GM11168 (cell line): ENCODE measurements around the gene TTR.

Source experiments
- in situ Hi-C: fragments of 300-500 bp; cut with MboI; formaldehyde crosslinking; loops from one replicate; pipeline ENCODE4 v1.12.0; 2022; ENCODE audit warnings: low sequenced_read_pairs; ENCODE audit not compliant: unreplicated experiment

TTR gene

GRCh38 chr18:31577195-31577594, 14.5 kb upstream of the TTR start:
- in situ Hi-C loops = no loop called here

GRCh38 chr18:31578126-31578525, 13.6 kb upstream of the TTR start:
- in situ Hi-C loops = no loop called here

GRCh38 chr18:31579375-31579774, 12.3 kb upstream of the TTR start:
- in situ Hi-C loops = no loop called here

GRCh38 chr18:31581498-31582197, 10.0 kb upstream of the TTR start:
- in situ Hi-C loops = no loop called here

- in situ Hi-C loops = no loop called here
These were observed 8.4 kb upstream of the TTR start for GRCh38 chr18:31583185-31583854.

- in situ Hi-C loops = no loop called here
These were observed 5.7 kb upstream of the TTR start for GRCh38 chr18:31585991-31586390.

- in situ Hi-C loops = no loop called here
These were observed 5.1 kb upstream of the TTR start for GRCh38 chr18:31586616-31587015.

GRCh38 chr18:31587529-31587928, 4.1 kb upstream of the TTR start:
- in situ Hi-C loops = no loop called here

GRCh38 chr18:31590570-31590969, 1.1 kb upstream of the TTR start:
- in situ Hi-C loops = no loop called here

- in situ Hi-C loops = no loop called here
These were observed 564 bp upstream of the TTR start for GRCh38 chr18:31591113-31591512.

- in situ Hi-C loops = no loop called here
These were observed 955 bp downstream of the TTR start for GRCh38 chr18:31592506-31593157.

GRCh38 chr18:31595121-31595771, 3.6 kb downstream of the TTR start:
- in situ Hi-C loops = no loop called here

GRCh38 chr18:31596081-31596872, 4.6 kb downstream of the TTR start:
- in situ Hi-C loops = no loop called here

GRCh38 chr18:31598021-31598805, 6.5 kb downstream of the TTR start:
- in situ Hi-C loops = no loop called here

- in situ Hi-C loops = no loop called here
These were observed 11.6 kb downstream of the TTR start for GRCh38 chr18:31603315-31603714.

GRCh38 chr18:31606265-31606664, 14.6 kb downstream of the TTR start:
- in situ Hi-C loops = no loop called here

- in situ Hi-C loops = no loop called here
These were observed 15.7 kb downstream of the TTR start for GRCh38 chr18:31607384-31607783.

- in situ Hi-C loops = no loop called here
These were observed 18.2 kb downstream of the TTR start for GRCh38 chr18:31609886-31610285.
